Right lobe of liver (tissue), 6 donors: ENCODE data around the gene LRRC40. TPM values are rescaled to one million over a fixed set of nuclear protein-coding genes. Genes with fewer than 3 reads are reported as not detected.
"Not testable (repeated sequence)": the region's sequence is repeated elsewhere in the genome, so short reads cannot be mapped to it uniquely, and the experiment has no call there.

Experiments
- ATAC-seq, 4 donors: fragments of 200-7000 bp; cut with Tn5 transposase; one replicate each; pipeline ENCODE4 v1.9.1; 2020; ENCODE audit warnings: mild to moderate bottlenecking in 4 of 4, moderate library complexity in 4 of 4
- DNase-seq, 3 donors: peaks; one replicate each; pipeline ENCODE4 v3.0.0-alpha.2; 2020
- H3K27ac ChIP-seq, 3 donors: fragments of 200-600 bp; one replicate each; pipeline ENCODE4 v1.8.0; 2022
- H3K27me3 ChIP-seq, 2 donors: fragments of 200-600 bp; one replicate each; pipeline ENCODE4 v1.8.0; 2022
- H3K36me3 ChIP-seq, 4 donors: fragments of 200-600 bp; sonication (generic) in 1 of 4; one replicate each; pipeline versions ENCODE4 v1.5.1 to v1.8.0; 2017 to 2022; ENCODE audit warnings: control low read depth in 1 of 4
- H3K4me1 ChIP-seq, 4 donors: fragments of 200-600 bp; sonication (generic) in 1 of 4; one replicate each; pipeline versions ENCODE4 v1.5.1 to v1.8.0; 2017 to 2022; ENCODE audit warnings: control low read depth in 1 of 4
- H3K4me3 ChIP-seq, 3 donors: fragments of 200-600 bp; one replicate each; pipeline ENCODE4 v1.8.0; 2022
- H3K9me3 ChIP-seq, 4 donors: fragments of 200-600 bp; sonication (generic) in 1 of 4; one replicate each; pipeline versions ENCODE4 v1.5.1 to v1.8.0; 2017 to 2022; ENCODE audit warnings: control low read depth in 1 of 4
- POLR2A ChIP-seq: fragments of 450-650 bp; IDR thresholded peaks from one replicate; pipeline ENCODE4 v1.6.1; 2017; ENCODE audit warnings: antibody characterized with exemption, mild to moderate bottlenecking
- WGBS: methylation state at CpG from one replicate; pipeline ENCODE4 v1.1.6; 2018; ENCODE audit warnings: low coverage, low lambda C conversion rate; ENCODE audit not compliant: insufficient coverage; ENCODE audit errors: missing lambda C conversion rate; 5-methylcytosine and 5-hydroxymethylcytosine counted together
- intact Hi-C, 2 donors: fragments of 100-400 bp; cut with DNase I; formaldehyde crosslinking; loops; one replicate each; pipeline versions ENCODE4 v1.11.2 to v1.14.1; 2022
- total RNA-seq, 6 experiments: library from RNA; depleted of rRNA in 2 of 6; stranded (reverse); fragments of >200 nt in 2 of 6; fragmentation: NEBNext Ultra II Directional in 3 of 6; extraction: Animal tissue kit (Norgen Biotek cat#: 25700) in 3 of 6; gene quantifications; one replicate each; pipeline versions ENCODE4 v1.1.0 to v1.2.4, GENCODE V29; 2016 to 2023
- TF ChIP-seq, protein P1 (sequence below), 4 donors: fragments of 200-600 bp in 3 of 4; fragments of 450-650 bp in 1 of 4; IDR thresholded peaks; one replicate each; pipeline versions ENCODE4 v1.5.1 to v1.8.0; 2016 to 2022; ENCODE audit warnings: antibody characterized with exemption in 4 of 4, mild to moderate bottlenecking in 2 of 4
- donor health status: DM: no; HTN: yes; CAD: no.
- donor health status: DM: no; HTN: no; CAD: no.
- donor health status: DM: no; HTN: no; CAD: no.
- donor health status: DM: no; HTN: yes; CAD: no.
- donor health status: DM: no; HTN: yes; CAD: no.

Gene LRRC40
- total RNA-seq, 6 experiments from 2014 or later: 8.9 to 15.3 (median 9.9) TPM

GRCh38 chr1:70190180-70190579 lies 15.2 kb downstream of the LRRC40 start:
- Histone ChIP-seq H3K4me3 (no peak overlapping the region), H3K36me3 (no peaks in the 10 kb centered on the region), H3K9me3 (no peaks in the 10 kb centered on the region), H3K27me3 (no peaks in the 10 kb centered on the region), H3K27ac (no peak overlapping the region), H3K4me1 (peaks cover 0 to under 1% (median 0%) of the 10 kb centered on the region in 4 donors)
- DNase-seq: no peak
- intact Hi-C loops: no loop called here
- TF ChIP-seq, protein P1, sequence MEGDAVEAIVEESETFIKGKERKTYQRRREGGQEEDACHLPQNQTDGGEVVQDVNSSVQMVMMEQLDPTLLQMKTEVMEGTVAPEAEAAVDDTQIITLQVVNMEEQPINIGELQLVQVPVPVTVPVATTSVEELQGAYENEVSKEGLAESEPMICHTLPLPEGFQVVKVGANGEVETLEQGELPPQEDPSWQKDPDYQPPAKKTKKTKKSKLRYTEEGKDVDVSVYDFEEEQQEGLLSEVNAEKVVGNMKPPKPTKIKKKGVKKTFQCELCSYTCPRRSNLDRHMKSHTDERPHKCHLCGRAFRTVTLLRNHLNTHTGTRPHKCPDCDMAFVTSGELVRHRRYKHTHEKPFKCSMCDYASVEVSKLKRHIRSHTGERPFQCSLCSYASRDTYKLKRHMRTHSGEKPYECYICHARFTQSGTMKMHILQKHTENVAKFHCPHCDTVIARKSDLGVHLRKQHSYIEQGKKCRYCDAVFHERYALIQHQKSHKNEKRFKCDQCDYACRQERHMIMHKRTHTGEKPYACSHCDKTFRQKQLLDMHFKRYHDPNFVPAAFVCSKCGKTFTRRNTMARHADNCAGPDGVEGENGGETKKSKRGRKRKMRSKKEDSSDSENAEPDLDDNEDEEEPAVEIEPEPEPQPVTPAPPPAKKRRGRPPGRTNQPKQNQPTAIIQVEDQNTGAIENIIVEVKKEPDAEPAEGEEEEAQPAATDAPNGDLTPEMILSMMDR (IDR thresholded peaks at IDR 0.05): no peak
- no peak for TF ChIP-seq POLR2A
- ATAC-seq: no peak

DNA sequence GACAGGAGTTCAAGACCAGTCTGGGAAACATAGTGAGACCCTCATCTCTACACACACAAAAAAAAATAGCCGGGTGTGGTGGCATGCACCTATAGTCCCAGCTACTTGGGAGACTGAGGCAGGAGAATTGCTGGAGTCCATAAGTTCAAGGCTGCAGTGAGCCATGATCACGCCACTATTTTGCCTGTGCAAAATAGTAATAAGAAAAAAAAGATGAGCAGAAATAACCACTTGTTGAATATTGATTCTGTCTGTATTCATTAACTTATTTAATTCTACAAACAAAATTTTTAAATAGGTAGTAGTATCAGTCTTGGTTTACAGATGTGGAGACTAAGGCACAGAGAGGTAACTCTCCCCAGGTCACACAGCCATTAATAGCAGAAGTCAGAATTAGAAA lies 16.9 kb downstream of the LRRC40 start:
- DNase-seq: no peak
- intact Hi-C loops: no loop called here

DNA sequence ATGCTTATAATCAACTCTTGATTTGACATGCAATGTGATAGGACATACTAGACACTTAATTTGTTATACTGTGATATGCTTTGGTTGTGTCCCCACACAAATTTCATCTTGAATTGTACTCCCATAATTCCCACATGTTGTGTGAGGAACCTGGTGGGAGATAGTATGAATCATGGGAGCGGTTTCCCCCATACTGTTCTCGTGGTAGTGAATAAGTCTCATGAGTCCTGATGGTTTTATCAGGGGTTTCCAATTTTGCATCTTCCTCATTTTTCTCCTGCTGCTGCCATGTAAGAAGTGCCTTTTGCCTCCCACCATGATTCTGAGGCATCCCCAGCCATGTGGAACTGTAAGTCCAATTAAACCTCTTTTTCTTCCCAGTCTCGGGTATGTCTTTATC lies 20.2 kb downstream of the LRRC40 start:
- H3K36me3 ChIP-seq, H3K27me3 ChIP-seq, DNase-seq, H3K4me3 ChIP-seq, intact Hi-C loops, ATAC-seq, H3K4me1 ChIP-seq, H3K9me3 ChIP-seq, H3K27ac ChIP-seq: not testable (repeated sequence)
- WGBS: 100% methylated on average over 1 of the region's 3 CpGs

More for the DNA sequence above, 16.9 kb downstream of the LRRC40 start:
- no peak for TF ChIP-seq POLR2A
- TF ChIP-seq, protein P1 (IDR thresholded peaks at IDR 0.05): no peak
- Histone ChIP-seq H3K4me1 (no peaks in the 10 kb centered on the region), H3K36me3 (peaks cover 0 to 5% (median 0%) of the 10 kb centered on the region in 4 donors), H3K27ac (no peak overlapping the region), H3K4me3 (no peak overlapping the region), H3K9me3 (no peaks in the 10 kb centered on the region), H3K27me3 (no peaks in the 10 kb centered on the region)
- no peak for ATAC-seq
- 87% methylated on average over 2 of the region's 2 CpGs for WGBS

GRCh38 chr1:70171512-70171911 lies 33.9 kb downstream of the LRRC40 start:
- no peaks in the 10 kb centered on the region for H3K27me3 ChIP-seq
- H3K27ac ChIP-seq: no peak overlapping the region
- DNase-seq: no peak
- H3K4me1 ChIP-seq: no peaks in the 10 kb centered on the region
- TF ChIP-seq, protein P1 (IDR thresholded peaks at IDR 0.05): no peak
- no peak for TF ChIP-seq POLR2A
- no peak for ATAC-seq
- H3K4me3 ChIP-seq: no peak overlapping the region
- no peaks in the 10 kb centered on the region for H3K9me3 ChIP-seq
- WGBS: 77% methylated on average over 1 of the region's 1 CpG
- H3K36me3 ChIP-seq: no peaks in the 10 kb centered on the region
- intact Hi-C loops: no loop called here

DNA sequence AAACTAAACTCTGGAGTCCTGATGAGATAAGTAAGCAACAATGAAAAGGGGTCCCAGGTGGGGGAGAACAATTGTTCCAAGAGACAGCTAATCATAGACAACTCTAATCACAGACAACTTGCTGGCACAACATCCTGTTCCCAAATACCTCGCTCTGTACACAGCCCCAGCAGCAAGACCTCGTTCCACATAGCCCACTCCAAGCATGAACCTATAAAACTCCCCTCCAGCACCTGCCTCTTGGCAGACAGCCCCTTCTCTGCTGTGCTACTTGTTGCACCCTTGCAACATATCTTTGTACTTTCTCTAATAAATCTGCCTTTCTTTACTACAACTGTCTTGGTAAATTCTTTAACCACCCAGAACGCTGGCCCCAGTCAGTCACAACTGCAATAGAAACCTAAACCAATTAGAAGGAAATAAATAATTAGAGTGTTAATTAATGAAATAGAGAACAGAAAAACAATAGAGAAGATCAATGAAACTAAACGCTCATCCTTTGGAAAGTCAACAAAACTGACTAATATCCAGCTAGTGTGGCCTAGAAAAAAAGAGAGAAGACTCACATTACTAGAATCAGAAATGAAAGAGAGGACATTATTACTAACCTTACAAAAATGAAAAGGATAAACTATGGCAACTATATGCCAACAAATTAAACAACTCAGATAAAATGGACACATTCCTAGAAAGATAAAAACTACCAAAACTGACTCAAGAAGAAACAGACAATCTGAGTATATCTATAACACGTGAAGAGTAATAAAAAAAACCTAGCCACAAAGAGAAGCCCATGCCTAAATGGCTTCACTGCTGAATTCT lies 36.1 kb downstream of the LRRC40 start:
- Histone ChIP-seq H3K27ac (no peak overlapping the region), H3K27me3 (no peaks in the 10 kb centered on the region), H3K9me3 (no peaks in the 10 kb centered on the region), H3K36me3 (no peaks in the 10 kb centered on the region), H3K4me3 (no peak overlapping the region), H3K4me1 (no peaks in the 10 kb centered on the region)
- WGBS: 80% methylated on average over 3 of the region's 5 CpGs
- intact Hi-C loops: no loop called here
- TF ChIP-seq, protein P1 (IDR thresholded peaks at IDR 0.05): no peak
- TF ChIP-seq POLR2A: no peak
- DNase-seq: no peak
- ATAC-seq: no peak
